ENCODE measurements around the gene ADGRB3. TPM values are rescaled to one million over a fixed set of nuclear protein-coding genes. Genes with fewer than 3 reads are reported as not detected.

ADGRB3 gene
- total RNA-seq, 1 donor from 2014 or later, result 8.9 TPM

- Mint-ChIP-seq H3K4me3 (ENCODE audit: unreplicated experiment) (no peak overlapping the region), H3K9me3 (ENCODE audit: unreplicated experiment) (peaks cover 13% of the 10 kb centered on the region), H3K36me3 (ENCODE audit: unreplicated experiment) (no peaks in the 10 kb centered on the region), H3K27ac (ENCODE audit: unreplicated experiment) (no peak overlapping the region), H3K27me3 (ENCODE audit: unreplicated experiment) (no peaks in the 10 kb centered on the region), H3K4me1 (ENCODE audit: unreplicated experiment) (peaks cover 12% of the 10 kb centered on the region)
- no peak for TF ChIP-seq CTCF (IDR thresholded peaks at IDR 0.05)
- DNase-seq (ENCODE audit: extremely low spot score, unreplicated experiment), result no peak
Measured at GRCh38 chr6:69138893-69139494, 503.9 kb downstream of the ADGRB3 start.

GRCh38 chr6:69145062-69145461 is 510.0 kb downstream of the ADGRB3 start:
- no peak for DNase-seq (ENCODE audit: extremely low spot score, unreplicated experiment)
- no peak overlapping the region for H3K4me3 Mint-ChIP-seq (ENCODE audit: unreplicated experiment)
- H3K4me1 Mint-ChIP-seq (ENCODE audit: unreplicated experiment), result peaks cover 3% of the 10 kb centered on the region
- TF ChIP-seq CTCF (IDR thresholded peaks at IDR 0.05), result no peak
- no peaks in the 10 kb centered on the region for H3K36me3 Mint-ChIP-seq (ENCODE audit: unreplicated experiment)
- no peaks in the 10 kb centered on the region for H3K27me3 Mint-ChIP-seq (ENCODE audit: unreplicated experiment)
- H3K27ac Mint-ChIP-seq (ENCODE audit: unreplicated experiment), result no peak overlapping the region
- H3K9me3 Mint-ChIP-seq (ENCODE audit: unreplicated experiment), result peaks cover 24% of the 10 kb centered on the region

GRCh38 chr6:69146385-69146784 is 511.3 kb downstream of the ADGRB3 start:
- DNase-seq (ENCODE audit: extremely low spot score, unreplicated experiment), result no peak
- no peak overlapping the region for H3K27ac Mint-ChIP-seq (ENCODE audit: unreplicated experiment)
- peaks cover 3% of the 10 kb centered on the region for H3K4me1 Mint-ChIP-seq (ENCODE audit: unreplicated experiment)
- no peaks in the 10 kb centered on the region for H3K36me3 Mint-ChIP-seq (ENCODE audit: unreplicated experiment)
- no peaks in the 10 kb centered on the region for H3K27me3 Mint-ChIP-seq (ENCODE audit: unreplicated experiment)
- peaks cover 22% of the 10 kb centered on the region for H3K9me3 Mint-ChIP-seq (ENCODE audit: unreplicated experiment)
- no peak overlapping the region for H3K4me3 Mint-ChIP-seq (ENCODE audit: unreplicated experiment)
- no peak for TF ChIP-seq CTCF (IDR thresholded peaks at IDR 0.05)

GRCh38 chr6:69155467-69155866 is 520.4 kb downstream of the ADGRB3 start:
- H3K27me3 Mint-ChIP-seq (ENCODE audit: unreplicated experiment), result no peaks in the 10 kb centered on the region
- no peak for DNase-seq (ENCODE audit: extremely low spot score, unreplicated experiment)
- H3K4me3 Mint-ChIP-seq (ENCODE audit: unreplicated experiment), result no peak overlapping the region
- H3K27ac Mint-ChIP-seq (ENCODE audit: unreplicated experiment), result no peak overlapping the region
- H3K4me1 Mint-ChIP-seq (ENCODE audit: unreplicated experiment), result no peaks in the 10 kb centered on the region
- H3K9me3 Mint-ChIP-seq (ENCODE audit: unreplicated experiment), result no peaks in the 10 kb centered on the region
- peak; percentile 24 for TF ChIP-seq CTCF (IDR thresholded peaks at IDR 0.05)
- no peaks in the 10 kb centered on the region for H3K36me3 Mint-ChIP-seq (ENCODE audit: unreplicated experiment)

- peaks cover 3% of the 10 kb centered on the region for H3K9me3 Mint-ChIP-seq (ENCODE audit: unreplicated experiment)
- H3K4me3 Mint-ChIP-seq (ENCODE audit: unreplicated experiment), result no peak overlapping the region
- H3K27me3 Mint-ChIP-seq (ENCODE audit: unreplicated experiment), result no peaks in the 10 kb centered on the region
- DNase-seq (ENCODE audit: extremely low spot score, unreplicated experiment), result no peak
- TF ChIP-seq CTCF (IDR thresholded peaks at IDR 0.05), result no peak
- no peaks in the 10 kb centered on the region for H3K4me1 Mint-ChIP-seq (ENCODE audit: unreplicated experiment)
- H3K27ac Mint-ChIP-seq (ENCODE audit: unreplicated experiment), result no peak overlapping the region
- H3K36me3 Mint-ChIP-seq (ENCODE audit: unreplicated experiment), result no peaks in the 10 kb centered on the region
Measured at GRCh38 chr6:69162811-69163210, 527.7 kb downstream of the ADGRB3 start.

Data from osteocyte (in vitro differentiated cells).